Progenitor cell of endocrine pancreas (in vitro differentiated cells): ENCODE measurements around the gene TESK2. TPM values are rescaled to one million over a fixed set of nuclear protein-coding genes. Genes with fewer than 3 reads are reported as not detected.

ENCODE experiments used
- DNase-seq: peaks from one replicate; pipeline ENCODE4 v3.0.0; 2021; ENCODE audit warnings: low spot score; ENCODE audit not compliant: unreplicated experiment
- H3K27ac Mint-ChIP-seq: 2 replicates; pipeline ENCODE4 v1.8.0; 2021; ENCODE audit warnings: mild to moderate bottlenecking, moderate library complexity, mixed read lengths
- H3K27me3 Mint-ChIP-seq: 2 replicates; pipeline ENCODE4 v1.8.0; 2021; ENCODE audit warnings: mixed read lengths
- H3K36me3 Mint-ChIP-seq: 2 replicates; pipeline ENCODE4 v1.8.0; 2022; ENCODE audit warnings: mixed read lengths; ENCODE audit not compliant: insufficient read depth
- H3K4me1 Mint-ChIP-seq: 2 replicates; pipeline ENCODE4 v1.8.0; 2021; ENCODE audit warnings: low read depth, mixed read lengths
- H3K4me3 Mint-ChIP-seq: 2 replicates; pipeline ENCODE4 v1.8.0; 2021; ENCODE audit warnings: low read depth, mild to moderate bottlenecking, moderate library complexity, mixed read lengths
- H3K9me3 Mint-ChIP-seq: 2 replicates; pipeline ENCODE4 v1.8.0; 2021; ENCODE audit warnings: low read depth, mixed read lengths
- CTCF ChIP-seq: fragments of 200-600 bp; sonication (generic); IDR thresholded peaks from one replicate; pipeline ENCODE4 v1.5.0; 2021; ENCODE audit warnings: antibody characterized with exemption, mild to moderate bottlenecking; ENCODE audit not compliant: unreplicated experiment
- total RNA-seq: library from RNA; stranded (reverse); gene quantifications from 2 replicates; pipeline ENCODE4 v1.2.1, GENCODE V29; 2021

Gene TESK2
- total RNA-seq, 1 donor from 2014 or later, result 9.5 TPM

DNA sequence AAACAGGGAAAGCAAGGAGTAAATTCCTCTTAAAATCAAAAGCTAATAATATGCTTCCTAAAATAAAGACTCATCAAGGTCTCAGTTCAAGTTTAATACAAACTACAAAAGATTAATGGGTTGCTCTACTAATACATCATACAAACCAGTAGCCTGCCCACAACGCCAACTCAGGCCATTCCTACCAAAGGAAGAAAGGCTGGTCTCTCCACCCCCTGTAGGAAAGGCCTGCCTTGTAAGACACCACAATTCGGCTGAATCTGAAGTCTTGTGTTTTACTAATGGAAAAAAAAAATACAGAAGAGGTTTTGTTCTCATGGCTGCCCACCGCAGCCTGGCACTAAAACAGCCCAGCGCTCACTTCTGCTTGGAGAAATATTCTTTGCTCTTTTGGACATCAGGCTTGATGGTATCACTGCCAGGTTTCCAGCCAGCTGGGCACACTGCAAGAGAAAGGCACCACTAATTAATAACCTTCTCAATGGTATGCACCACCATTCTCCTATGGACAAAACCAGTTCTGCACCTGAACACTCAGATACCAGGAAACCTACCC is 20.1 kb upstream of the TESK2 start:
- no peak for DNase-seq
- peaks cover 29% of the 10 kb centered on the region for H3K36me3 Mint-ChIP-seq
- peaks cover 26% of the 10 kb centered on the region for H3K4me1 Mint-ChIP-seq
- H3K27me3 Mint-ChIP-seq, result no peaks in the 10 kb centered on the region
- TF ChIP-seq CTCF, result no peak
- no peaks in the 10 kb centered on the region for H3K9me3 Mint-ChIP-seq
- H3K27ac Mint-ChIP-seq, result no peak overlapping the region
- H3K4me3 Mint-ChIP-seq, result no peak overlapping the region

GRCh38 chr1:45510036-45510971 is 19.3 kb upstream of the TESK2 start:
- Mint-ChIP-seq H3K4me3 (no peak overlapping the region), H3K27me3 (no peaks in the 10 kb centered on the region), H3K9me3 (no peaks in the 10 kb centered on the region), H3K27ac (no peak overlapping the region), H3K4me1 (peaks cover 24% of the 10 kb centered on the region), H3K36me3 (peaks cover 26% of the 10 kb centered on the region)
- DNase-seq, result no peak
- TF ChIP-seq CTCF, result no peak

DNA sequence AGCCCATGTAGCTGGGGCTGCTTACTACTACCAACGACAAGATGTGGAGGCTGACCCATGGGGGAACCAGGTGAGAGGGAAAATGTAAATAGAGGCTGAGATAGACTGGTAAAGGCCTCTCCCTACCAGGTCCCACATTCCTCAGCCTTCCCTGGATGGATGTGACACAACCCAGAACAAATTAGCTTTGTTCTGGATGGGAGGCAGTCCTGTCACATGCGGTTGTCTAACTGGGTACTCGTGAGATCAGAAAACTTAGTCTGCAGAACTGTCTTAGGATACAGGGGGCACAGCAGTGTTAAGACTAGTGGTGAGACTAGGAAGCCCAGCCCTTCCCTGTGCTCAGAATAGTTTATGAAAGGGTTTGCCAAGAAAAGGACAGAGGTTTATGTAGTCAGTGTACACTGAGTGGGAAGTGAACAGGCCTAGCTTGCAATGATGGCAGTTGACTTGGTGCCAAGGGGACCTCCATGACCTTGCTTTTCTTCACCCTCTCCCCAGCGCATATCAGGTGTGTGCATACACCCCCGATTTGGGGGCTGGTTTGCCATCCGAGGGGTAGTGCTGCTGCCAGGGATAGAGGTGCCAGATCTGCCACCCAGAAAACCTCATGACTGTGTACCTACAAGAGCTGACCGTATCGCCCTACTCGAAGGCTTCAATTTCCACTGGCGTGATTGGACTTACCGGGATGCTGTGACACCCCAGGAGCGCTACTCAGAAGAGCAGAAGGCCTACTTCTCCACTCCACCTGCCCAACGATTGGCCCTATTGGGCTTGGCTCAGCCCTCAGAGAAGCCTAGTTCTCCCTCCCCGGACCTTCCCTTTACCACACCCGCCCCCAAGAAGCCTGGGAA is 17.6 kb upstream of the TESK2 start:
- Mint-ChIP-seq H3K4me3 (no peak overlapping the region), H3K27ac (peak overlapping the region; percentile 10), H3K4me1 (peaks cover 7% of the 10 kb centered on the region), H3K27me3 (no peaks in the 10 kb centered on the region), H3K9me3 (no peaks in the 10 kb centered on the region), H3K36me3 (peaks cover 16% of the 10 kb centered on the region)
- TF ChIP-seq CTCF, result no peak
- no peak for DNase-seq

DNA sequence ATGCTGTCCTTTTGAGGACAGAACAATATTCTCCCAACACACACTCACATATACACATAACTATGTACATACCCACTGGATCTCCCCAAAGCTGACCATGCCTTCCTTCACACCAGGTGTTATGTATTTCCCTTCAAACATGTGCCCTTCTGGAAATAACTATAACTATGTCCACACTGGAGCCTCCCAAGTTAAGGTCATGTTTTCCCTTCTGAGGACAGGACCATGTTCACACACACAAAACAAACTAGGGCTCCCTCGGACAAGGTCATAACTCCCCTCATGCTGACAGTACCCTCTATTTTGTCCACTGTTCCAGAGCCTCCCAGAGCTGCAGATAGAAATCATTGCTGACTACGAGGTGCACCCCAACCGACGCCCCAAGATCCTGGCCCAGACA is 16.9 kb upstream of the TESK2 start:
- H3K9me3 Mint-ChIP-seq, result no peaks in the 10 kb centered on the region
- no peak overlapping the region for H3K4me3 Mint-ChIP-seq
- H3K27ac Mint-ChIP-seq, result peak overlapping the region; percentile 10
- no peak for DNase-seq
- TF ChIP-seq CTCF, result no peak
- H3K27me3 Mint-ChIP-seq, result no peaks in the 10 kb centered on the region
- peaks cover 15% of the 10 kb centered on the region for H3K36me3 Mint-ChIP-seq
- peaks cover 2% of the 10 kb centered on the region for H3K4me1 Mint-ChIP-seq

DNA sequence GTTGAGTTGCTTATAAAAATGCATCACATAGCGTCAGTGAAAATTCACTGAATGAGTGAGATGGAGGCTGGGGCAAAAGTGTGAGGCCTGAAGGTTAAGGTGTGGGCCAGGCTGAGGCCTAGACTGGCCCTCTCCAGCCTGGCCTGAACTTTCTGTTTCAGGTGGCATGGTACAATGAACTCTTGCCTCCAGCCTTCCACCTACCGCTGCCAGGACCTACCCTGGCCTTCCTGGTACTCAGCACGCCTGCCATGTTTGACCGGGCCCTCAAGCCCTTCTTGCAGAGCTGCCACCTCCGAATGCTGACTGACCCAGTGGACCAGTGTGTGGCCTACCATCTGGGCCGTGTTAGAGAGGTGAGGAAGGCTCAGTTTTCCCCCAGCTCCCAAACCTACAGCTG is 16.2 kb upstream of the TESK2 start:
- DNase-seq, result no peak
- Mint-ChIP-seq H3K27me3 (no peaks in the 10 kb centered on the region), H3K4me3 (no peak overlapping the region), H3K36me3 (peaks cover 12% of the 10 kb centered on the region), H3K9me3 (no peaks in the 10 kb centered on the region), H3K4me1 (no peaks in the 10 kb centered on the region), H3K27ac (no peak overlapping the region)
- TF ChIP-seq CTCF, result no peak
